ENCODE results near the gene APLP1.

DNA sequence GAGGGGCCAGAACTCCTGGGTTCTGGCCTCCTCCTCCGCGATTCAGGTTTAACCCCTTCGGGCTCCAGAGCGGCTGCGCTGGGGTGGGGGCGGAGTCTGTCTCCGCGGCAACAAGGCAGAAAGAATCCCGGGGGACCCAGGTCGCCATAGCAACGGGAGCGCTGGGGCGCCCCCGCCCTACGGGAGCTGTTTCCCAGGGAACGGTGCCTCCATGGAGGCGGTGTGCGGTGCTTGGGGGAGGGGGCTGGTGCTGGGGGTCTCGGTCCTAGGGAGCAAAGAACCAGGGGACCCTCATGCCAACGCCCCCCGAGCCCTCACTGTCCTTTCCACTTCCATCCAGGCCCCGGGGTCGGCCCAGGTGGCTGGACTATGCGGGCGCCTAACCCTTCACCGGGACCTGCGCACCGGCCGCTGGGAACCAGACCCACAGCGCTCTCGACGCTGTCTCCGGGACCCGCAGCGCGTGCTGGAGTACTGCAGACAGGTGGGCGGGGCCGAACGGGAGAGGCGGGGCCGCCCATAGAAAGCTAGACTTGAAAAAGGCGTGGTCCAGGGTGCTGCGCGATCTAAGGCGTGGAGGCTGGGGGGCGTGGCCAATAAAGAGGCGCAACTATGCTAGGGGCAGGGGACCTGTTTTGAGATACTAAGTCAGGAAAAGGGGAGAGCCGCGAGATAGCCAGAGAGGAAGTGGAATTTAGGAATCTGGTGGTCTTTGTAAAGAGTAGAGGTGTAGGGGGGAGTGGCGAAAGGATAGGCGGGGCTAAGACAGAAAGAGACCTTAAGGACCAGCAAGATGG lies 1.2 kb downstream of the APLP1 start:
- TF ChIP-seq, protein P1, sequence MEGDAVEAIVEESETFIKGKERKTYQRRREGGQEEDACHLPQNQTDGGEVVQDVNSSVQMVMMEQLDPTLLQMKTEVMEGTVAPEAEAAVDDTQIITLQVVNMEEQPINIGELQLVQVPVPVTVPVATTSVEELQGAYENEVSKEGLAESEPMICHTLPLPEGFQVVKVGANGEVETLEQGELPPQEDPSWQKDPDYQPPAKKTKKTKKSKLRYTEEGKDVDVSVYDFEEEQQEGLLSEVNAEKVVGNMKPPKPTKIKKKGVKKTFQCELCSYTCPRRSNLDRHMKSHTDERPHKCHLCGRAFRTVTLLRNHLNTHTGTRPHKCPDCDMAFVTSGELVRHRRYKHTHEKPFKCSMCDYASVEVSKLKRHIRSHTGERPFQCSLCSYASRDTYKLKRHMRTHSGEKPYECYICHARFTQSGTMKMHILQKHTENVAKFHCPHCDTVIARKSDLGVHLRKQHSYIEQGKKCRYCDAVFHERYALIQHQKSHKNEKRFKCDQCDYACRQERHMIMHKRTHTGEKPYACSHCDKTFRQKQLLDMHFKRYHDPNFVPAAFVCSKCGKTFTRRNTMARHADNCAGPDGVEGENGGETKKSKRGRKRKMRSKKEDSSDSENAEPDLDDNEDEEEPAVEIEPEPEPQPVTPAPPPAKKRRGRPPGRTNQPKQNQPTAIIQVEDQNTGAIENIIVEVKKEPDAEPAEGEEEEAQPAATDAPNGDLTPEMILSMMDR (IDR thresholded peaks at IDR 0.05) = no peak
- no peak for TF ChIP-seq POLR2A (IDR thresholded peaks at IDR 0.05)

Data from esophagus squamous epithelium (tissue), 4 donors.